ENCODE results near the gene MOV10. TPM values are rescaled to one million over a fixed set of nuclear protein-coding genes. Genes with fewer than 3 reads are reported as not detected.

Gene MOV10
- total RNA-seq, 1 donor from 2014 or later, result 66.2 TPM

- DNase-seq (ENCODE audit: low spot score), result no peak
- H3K9me3 Mint-ChIP-seq, result no peaks in the 10 kb centered on the region
- intact Hi-C loops (cut with micrococcal nuclease), result loop anchor here (10.0 kb wide), 1 partner anchor 174 kb away; the partner anchor contains the start of gene WNT2B
- no peak overlapping the region for H3K27ac Mint-ChIP-seq
- H3K4me1 Mint-ChIP-seq (ENCODE audit: low read depth), result peaks cover 54% of the 10 kb centered on the region
- H3K27me3 Mint-ChIP-seq (ENCODE audit: insufficient read depth), result no peaks in the 10 kb centered on the region
- H3K4me3 Mint-ChIP-seq, result no peak overlapping the region
- peaks cover 27% of the 10 kb centered on the region for H3K36me3 Mint-ChIP-seq (ENCODE audit: low read depth)
Measured at GRCh38 chr1:112678605-112679004, 4.1 kb downstream of the MOV10 start.

GRCh38 chr1:112685913-112686312 lies 11.5 kb downstream of the MOV10 start:
- Mint-ChIP-seq H3K27ac (no peak overlapping the region), H3K9me3 (no peaks in the 10 kb centered on the region), H3K27me3 (ENCODE audit: insufficient read depth) (no peaks in the 10 kb centered on the region), H3K4me3 (no peak overlapping the region), H3K4me1 (ENCODE audit: low read depth) (peaks cover 6% of the 10 kb centered on the region), H3K36me3 (ENCODE audit: low read depth) (peaks cover 22% of the 10 kb centered on the region)
- DNase-seq (ENCODE audit: low spot score), result no peak
- intact Hi-C loops (cut with micrococcal nuclease), result no loop called here

GRCh38 chr1:112686417-112686816 lies 12.0 kb downstream of the MOV10 start:
- H3K36me3 Mint-ChIP-seq (ENCODE audit: low read depth), result peaks cover 22% of the 10 kb centered on the region
- no peak for DNase-seq (ENCODE audit: low spot score)
- H3K9me3 Mint-ChIP-seq, result no peaks in the 10 kb centered on the region
- H3K4me3 Mint-ChIP-seq, result no peak overlapping the region
- intact Hi-C loops (cut with micrococcal nuclease), result no loop called here
- peaks cover 6% of the 10 kb centered on the region for H3K4me1 Mint-ChIP-seq (ENCODE audit: low read depth)
- no peaks in the 10 kb centered on the region for H3K27me3 Mint-ChIP-seq (ENCODE audit: insufficient read depth)
- H3K27ac Mint-ChIP-seq, result no peak overlapping the region

- Mint-ChIP-seq H3K4me1 (ENCODE audit: low read depth) (peaks cover 6% of the 10 kb centered on the region), H3K4me3 (no peak overlapping the region), H3K27me3 (ENCODE audit: insufficient read depth) (no peaks in the 10 kb centered on the region), H3K27ac (no peak overlapping the region), H3K9me3 (no peaks in the 10 kb centered on the region), H3K36me3 (ENCODE audit: low read depth) (peaks cover 24% of the 10 kb centered on the region)
- intact Hi-C loops (cut with micrococcal nuclease), result no loop called here
- no peak for DNase-seq (ENCODE audit: low spot score)
Measured at GRCh38 chr1:112686835-112687234, 12.4 kb downstream of the MOV10 start.

DNA sequence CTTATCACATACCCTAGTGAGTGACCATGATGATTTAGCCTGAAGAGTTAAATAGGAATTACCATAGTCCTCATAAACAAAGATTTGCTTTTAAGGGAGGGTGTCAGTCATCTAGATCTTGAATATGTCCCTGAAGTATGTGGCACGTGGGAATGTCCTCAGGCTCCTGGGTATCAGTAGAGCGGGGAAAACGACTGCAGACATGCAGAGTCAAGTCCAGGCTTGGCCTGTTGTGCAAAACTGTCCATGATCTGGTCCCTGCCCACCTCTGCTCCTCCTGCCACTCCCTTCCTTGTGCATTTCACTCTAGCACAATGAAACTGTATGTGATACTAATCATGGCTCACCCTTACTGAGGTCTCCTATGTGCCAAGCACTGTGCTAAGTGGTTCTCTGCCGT lies 12.9 kb downstream of the MOV10 start:
- no peak for DNase-seq (ENCODE audit: low spot score)
- H3K27ac Mint-ChIP-seq, result no peak overlapping the region
- no peak overlapping the region for H3K4me3 Mint-ChIP-seq
- peaks cover 6% of the 10 kb centered on the region for H3K4me1 Mint-ChIP-seq (ENCODE audit: low read depth)
- no peaks in the 10 kb centered on the region for H3K9me3 Mint-ChIP-seq
- peaks cover 27% of the 10 kb centered on the region for H3K36me3 Mint-ChIP-seq (ENCODE audit: low read depth)
- intact Hi-C loops (cut with micrococcal nuclease), result no loop called here
- no peaks in the 10 kb centered on the region for H3K27me3 Mint-ChIP-seq (ENCODE audit: insufficient read depth)

DNA sequence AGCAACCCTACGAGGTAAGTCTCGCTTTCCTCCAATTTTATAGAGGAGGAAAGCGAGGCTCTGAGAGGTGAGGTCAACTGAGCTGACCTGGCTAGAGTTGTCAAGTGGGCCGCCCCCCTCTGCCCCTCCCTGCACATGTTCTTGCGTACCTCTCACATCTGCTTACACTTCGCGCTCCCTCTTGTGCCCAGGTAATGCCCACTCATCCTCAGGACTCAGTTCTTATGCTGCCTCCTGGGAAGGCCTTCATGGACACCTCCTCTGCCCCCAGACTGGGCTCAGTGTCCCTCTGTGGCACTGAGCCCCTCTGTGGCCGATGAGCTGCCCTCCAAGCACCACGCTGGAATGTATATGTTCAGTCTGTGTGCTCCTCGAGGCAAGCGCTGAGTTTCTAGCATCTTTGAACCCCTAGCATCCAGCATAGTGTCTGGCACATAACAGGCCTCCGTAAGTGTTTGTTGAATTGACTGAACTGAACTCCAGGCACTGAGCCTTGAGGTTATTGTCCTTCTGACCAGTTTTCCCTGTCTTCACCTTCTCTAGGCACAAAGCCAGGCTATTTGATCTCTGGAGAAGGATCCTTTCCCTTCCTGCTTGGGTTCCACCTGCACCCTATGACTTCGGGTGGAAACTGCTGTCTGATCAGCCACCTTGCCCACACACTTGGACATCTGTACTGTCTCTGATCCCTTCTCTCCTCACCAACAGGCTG lies 13.5 kb downstream of the MOV10 start:
- no peak overlapping the region for H3K27ac Mint-ChIP-seq
- H3K36me3 Mint-ChIP-seq (ENCODE audit: low read depth), result peaks cover 28% of the 10 kb centered on the region
- no peaks in the 10 kb centered on the region for H3K27me3 Mint-ChIP-seq (ENCODE audit: insufficient read depth)
- peaks cover 6% of the 10 kb centered on the region for H3K4me1 Mint-ChIP-seq (ENCODE audit: low read depth)
- intact Hi-C loops (cut with micrococcal nuclease), result no loop called here
- no peak for DNase-seq (ENCODE audit: low spot score)
- no peak overlapping the region for H3K4me3 Mint-ChIP-seq
- H3K9me3 Mint-ChIP-seq, result no peaks in the 10 kb centered on the region

- Mint-ChIP-seq H3K4me1 (ENCODE audit: low read depth) (peaks cover 6% of the 10 kb centered on the region), H3K27me3 (ENCODE audit: insufficient read depth) (no peaks in the 10 kb centered on the region), H3K36me3 (ENCODE audit: low read depth) (peaks cover 28% of the 10 kb centered on the region), H3K9me3 (no peaks in the 10 kb centered on the region), H3K27ac (no peak overlapping the region), H3K4me3 (no peak overlapping the region)
- no peak for DNase-seq (ENCODE audit: low spot score)
- intact Hi-C loops (cut with micrococcal nuclease), result no loop called here
Measured at GRCh38 chr1:112688781-112689193, 14.3 kb downstream of the MOV10 start.

GRCh38 chr1:112689196-112689841 lies 14.9 kb downstream of the MOV10 start:
- Mint-ChIP-seq H3K9me3 (no peaks in the 10 kb centered on the region), H3K27ac (no peak overlapping the region)
- DNase-seq (ENCODE audit: low spot score), result no peak

GRCh38 chr1:112689842-112690237 lies 15.4 kb downstream of the MOV10 start:
- Mint-ChIP-seq H3K27me3 (ENCODE audit: insufficient read depth) (no peaks in the 10 kb centered on the region), H3K4me1 (ENCODE audit: low read depth) (peaks cover 6% of the 10 kb centered on the region), H3K9me3 (no peaks in the 10 kb centered on the region), H3K27ac (no peak overlapping the region), H3K4me3 (no peak overlapping the region), H3K36me3 (ENCODE audit: low read depth) (peaks cover 28% of the 10 kb centered on the region)
- DNase-seq (ENCODE audit: low spot score), result no peak
- intact Hi-C loops (cut with micrococcal nuclease), result no loop called here

More at GRCh38 chr1:112689196-112689841, 14.9 kb downstream of the MOV10 start:
- Mint-ChIP-seq H3K4me1 (ENCODE audit: low read depth) (peaks cover 6% of the 10 kb centered on the region), H3K27me3 (ENCODE audit: insufficient read depth) (no peaks in the 10 kb centered on the region), H3K4me3 (no peak overlapping the region), H3K36me3 (ENCODE audit: low read depth) (peaks cover 28% of the 10 kb centered on the region)
- intact Hi-C loops (cut with micrococcal nuclease), result no loop called here

GRCh38 chr1:112692681-112693080 lies 18.2 kb downstream of the MOV10 start:
- intact Hi-C loops (cut with micrococcal nuclease), result no loop called here
- H3K27ac Mint-ChIP-seq, result no peak overlapping the region
- H3K9me3 Mint-ChIP-seq, result no peaks in the 10 kb centered on the region
- no peak overlapping the region for H3K4me3 Mint-ChIP-seq
- no peak for DNase-seq (ENCODE audit: low spot score)
- H3K36me3 Mint-ChIP-seq (ENCODE audit: low read depth), result peaks cover 34% of the 10 kb centered on the region
- H3K4me1 Mint-ChIP-seq (ENCODE audit: low read depth), result peaks cover 4% of the 10 kb centered on the region
- no peaks in the 10 kb centered on the region for H3K27me3 Mint-ChIP-seq (ENCODE audit: insufficient read depth)

DNA sequence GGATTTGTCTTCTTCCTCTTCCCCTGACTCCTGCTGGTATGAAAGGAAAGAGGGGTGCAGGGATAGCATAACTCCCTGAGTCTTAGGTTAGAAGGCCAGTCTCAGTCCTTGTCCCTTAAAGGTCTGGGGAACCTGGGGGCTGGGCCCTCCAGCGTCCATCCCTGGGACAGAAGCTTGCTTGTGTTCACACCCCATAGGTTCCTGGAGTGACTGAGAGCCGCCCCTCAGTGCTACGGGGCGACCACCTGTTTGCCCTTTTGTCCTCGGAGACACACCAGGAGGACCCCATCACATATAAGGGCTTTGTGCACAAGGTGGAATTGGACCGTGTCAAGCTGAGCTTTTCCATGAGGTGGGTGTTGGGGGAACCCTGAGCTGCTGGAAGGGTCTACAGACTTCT lies 19.4 kb downstream of the MOV10 start:
- no peaks in the 10 kb centered on the region for H3K4me1 Mint-ChIP-seq (ENCODE audit: low read depth)
- DNase-seq (ENCODE audit: low spot score), result no peak
- intact Hi-C loops (cut with micrococcal nuclease), result no loop called here
- no peak overlapping the region for H3K4me3 Mint-ChIP-seq
- H3K27ac Mint-ChIP-seq, result no peak overlapping the region
- H3K36me3 Mint-ChIP-seq (ENCODE audit: low read depth), result peaks cover 35% of the 10 kb centered on the region
- H3K27me3 Mint-ChIP-seq (ENCODE audit: insufficient read depth), result no peaks in the 10 kb centered on the region
- H3K9me3 Mint-ChIP-seq, result no peaks in the 10 kb centered on the region

GRCh38 chr1:112694363-112694929 lies 20.0 kb downstream of the MOV10 start:
- Mint-ChIP-seq H3K27ac (no peak overlapping the region), H3K27me3 (ENCODE audit: insufficient read depth) (no peaks in the 10 kb centered on the region), H3K36me3 (ENCODE audit: low read depth) (peaks cover 36% of the 10 kb centered on the region), H3K9me3 (no peaks in the 10 kb centered on the region), H3K4me1 (ENCODE audit: low read depth) (peaks cover 3% of the 10 kb centered on the region), H3K4me3 (no peak overlapping the region)
- DNase-seq (ENCODE audit: low spot score), result no peak
- intact Hi-C loops (cut with micrococcal nuclease), result no loop called here

DNA sequence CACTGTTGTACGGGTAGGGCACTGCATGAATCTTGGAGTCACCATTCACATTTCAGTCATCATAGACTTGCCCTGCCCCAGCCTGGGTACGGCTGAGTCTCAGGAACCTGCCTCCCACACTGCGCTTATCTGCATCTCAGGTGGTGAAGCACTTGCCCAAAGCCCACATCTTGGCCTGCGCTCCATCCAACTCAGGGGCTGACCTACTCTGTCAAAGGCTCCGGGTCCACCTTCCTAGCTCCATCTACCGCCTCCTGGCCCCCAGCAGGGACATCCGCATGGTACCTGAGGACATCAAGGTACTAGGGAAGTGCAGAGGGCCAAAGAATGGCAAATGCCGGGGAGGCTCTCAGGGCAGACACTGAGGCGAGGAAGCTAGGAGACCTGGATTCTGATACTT lies 20.8 kb downstream of the MOV10 start:
- intact Hi-C loops (cut with micrococcal nuclease), result no loop called here
- Mint-ChIP-seq H3K4me1 (ENCODE audit: low read depth) (peaks cover 11% of the 10 kb centered on the region), H3K27me3 (ENCODE audit: insufficient read depth) (no peaks in the 10 kb centered on the region), H3K4me3 (no peak overlapping the region), H3K9me3 (no peaks in the 10 kb centered on the region), H3K27ac (no peak overlapping the region), H3K36me3 (ENCODE audit: low read depth) (peaks cover 39% of the 10 kb centered on the region)
- DNase-seq (ENCODE audit: low spot score), result no peak
